GM19467 (cell line): ENCODE results near the gene GALNT11.
"Not testable (repeated sequence)": the region's sequence is repeated elsewhere in the genome, so short reads cannot be mapped to it uniquely, and the experiment has no call there.

Source experiments
- ATAC-seq: cut with Tn5 transposase; IDR thresholded peaks from one replicate; pipeline ENCODE4 v1.9.1; 2021; ENCODE audit warnings: mild to moderate bottlenecking, moderate library complexity; ENCODE audit not compliant: unreplicated experiment

Gene GALNT11

GRCh38 chr7:152025077-152025936 is at the start of gene GALNT11:
Gene GALNT11 (plus strand): TSS chr7:152025674. CDS start chr7:152094228, 68,554 bp downstream.
- peak; percentile 92 for ATAC-seq

GRCh38 chr7:151978616-151979015 is 46.9 kb upstream of the GALNT11 start:
- ATAC-seq = no peak

- ATAC-seq = no peak
Measured at GRCh38 chr7:151981223-151981622, 44.3 kb upstream of the GALNT11 start.

- no peak for ATAC-seq
Measured at GRCh38 chr7:151982806-151983205, 42.7 kb upstream of the GALNT11 start.

GRCh38 chr7:151984612-151985011 is 40.9 kb upstream of the GALNT11 start:
- ATAC-seq = no peak

GRCh38 chr7:151987748-151988529 is 37.5 kb upstream of the GALNT11 start:
- no peak for ATAC-seq

- ATAC-seq = no peak
Measured at GRCh38 chr7:151992375-151992774, 33.1 kb upstream of the GALNT11 start.

- ATAC-seq = no peak
Measured at GRCh38 chr7:151993977-151994676, 31.3 kb upstream of the GALNT11 start.

- no peak for ATAC-seq
Measured at GRCh38 chr7:151999424-152000090, 25.9 kb upstream of the GALNT11 start.

- no peak for ATAC-seq
Measured at GRCh38 chr7:152000191-152000590, 25.3 kb upstream of the GALNT11 start.

GRCh38 chr7:152006336-152006735 is 19.1 kb upstream of the GALNT11 start:
- ATAC-seq = no peak

GRCh38 chr7:152011860-152012259 is 13.6 kb upstream of the GALNT11 start:
- ATAC-seq = no peak

GRCh38 chr7:152013230-152013629 is 12.2 kb upstream of the GALNT11 start:
- no peak for ATAC-seq

GRCh38 chr7:152013974-152014373 is 11.5 kb upstream of the GALNT11 start:
- ATAC-seq = no peak

- no peak for ATAC-seq
Measured at GRCh38 chr7:152014722-152015121, 10.8 kb upstream of the GALNT11 start.

- ATAC-seq = no peak
Measured at GRCh38 chr7:152015600-152015999, 9.9 kb upstream of the GALNT11 start.

GRCh38 chr7:152016947-152017346 is 8.5 kb upstream of the GALNT11 start:
- ATAC-seq = no peak

GRCh38 chr7:152017683-152018082 is 7.8 kb upstream of the GALNT11 start:
- ATAC-seq = not testable (repeated sequence)

GRCh38 chr7:152021740-152022139 is 3.7 kb upstream of the GALNT11 start:
- ATAC-seq = not testable (repeated sequence)

- no peak for ATAC-seq
Measured at GRCh38 chr7:152025937-152026890, 740 bp downstream of the GALNT11 start.
